SU-DHL-6 (cell line): ENCODE results near the gene ARHGDIB.

Experiments
- H2AFZ ChIP-seq: fragments of 200-600 bp; sonication (generic); 2 replicates; pipeline ENCODE4 v1.6.1; 2014; ENCODE audit warnings: low read depth, mild to moderate bottlenecking, moderate library complexity, mixed read lengths, antibody characterized with exemption, low read length; ENCODE audit not compliant: severe bottlenecking
- H3F3A ChIP-seq: fragments of 200-600 bp; shearing (Covaris generic); 2 replicates; pipeline ENCODE4 v1.6.0; 2016; ENCODE audit warnings: antibody characterized with exemption, mild to moderate bottlenecking; ENCODE audit not compliant: insufficient read depth
- H3K27ac ChIP-seq: fragments of 200-600 bp; sonication (generic); 2 replicates; pipeline ENCODE4 v1.5.1; 2016; ENCODE audit warnings: low read depth, mild to moderate bottlenecking, low read length, moderate library complexity, mixed read lengths
- H3K27me3 ChIP-seq: fragments of 200-600 bp; sonication (generic), shearing (Covaris generic); 2 replicates; pipeline ENCODE4 v1.6.0; 2014; ENCODE audit warnings: mild to moderate bottlenecking, low read length
- H3K36me3 ChIP-seq: fragments of 200-600 bp; sonication (generic); 2 replicates; pipeline ENCODE4 v1.6.1; 2014; ENCODE audit warnings: mild to moderate bottlenecking, low read length, mixed read lengths
- H3K4me2 ChIP-seq: fragments of 300-600, 200-600 bp; shearing (Covaris generic), sonication (generic); 2 replicates; pipeline ENCODE4 v1.6.0; 2014; ENCODE audit warnings: low read length, low read depth, mild to moderate bottlenecking; ENCODE audit not compliant: poor library complexity, severe bottlenecking
- H3K4me3 ChIP-seq: fragments of 200-600 bp; sonication (generic); 2 replicates; pipeline ENCODE4 v1.5.1; 2014; ENCODE audit warnings: antibody characterized with exemption, low read length, mild to moderate bottlenecking, mixed read lengths; ENCODE audit not compliant: insufficient read depth, poor library complexity, severe bottlenecking
- H3K79me2 ChIP-seq: fragments of 200-600 bp; sonication (generic); 2 replicates; pipeline ENCODE4 v1.6.1; 2014; ENCODE audit warnings: mild to moderate bottlenecking, low read length, moderate library complexity; ENCODE audit not compliant: insufficient read depth
- H3K9ac ChIP-seq: fragments of 200-600 bp; sonication (generic); 2 replicates; pipeline ENCODE4 v1.7.0; 2014; ENCODE audit warnings: mild to moderate bottlenecking, low read length
- H3K9me2 ChIP-seq: fragments of 200-600 bp; sonication (generic); replicated peaks from 2 replicates; pipeline ENCODE4 v1.6.1; 2014; ENCODE audit warnings: low read length; ENCODE audit not compliant: insufficient read depth
- H3K9me3 ChIP-seq: fragments of 200-600 bp; sonication (generic); 2 replicates; pipeline ENCODE4 v1.6.1; 2014; ENCODE audit warnings: low read length, mixed read lengths; ENCODE audit not compliant: insufficient read depth
- H4K20me1 ChIP-seq: fragments of 200-600 bp; sonication (generic); 2 replicates; pipeline ENCODE4 v1.6.1; 2014; ENCODE audit warnings: low read depth, mild to moderate bottlenecking, antibody characterized with exemption, low read length, moderate library complexity, mixed read lengths
- EZH2phosphoT487 ChIP-seq: fragments of 200-600 bp; sonication (generic), shearing (Covaris generic); conservative IDR thresholded peaks from 2 replicates; pipeline ENCODE4 v1.6.1; 2018; ENCODE audit warnings: mild to moderate bottlenecking, antibody characterized with exemption, low read length, moderate library complexity, mixed read lengths
- TF ChIP-seq, protein P1 (sequence below): fragments of 200-600 bp; sonication (generic); IDR thresholded peaks from one replicate; pipeline ENCODE4 v1.5.1; 2017; ENCODE audit warnings: antibody characterized with exemption, mild to moderate bottlenecking, low read length, moderate library complexity; ENCODE audit not compliant: insufficient read depth, poor library complexity, severe bottlenecking

Gene ARHGDIB

GRCh38 chr12:14999695-15000365, 38.4 kb upstream of the ARHGDIB start:
- H3K79me2 ChIP-seq: no peaks in the 10 kb centered on the region
- H3K27me3 ChIP-seq: no peaks in the 10 kb centered on the region; the same call in 1 of the 2 replicates
- H3K9me2 ChIP-seq: no peaks in the 10 kb centered on the region
- no peak overlapping the region for H3K4me3 ChIP-seq
- no peaks in the 10 kb centered on the region for H3F3A ChIP-seq
- TF ChIP-seq, protein P1, sequence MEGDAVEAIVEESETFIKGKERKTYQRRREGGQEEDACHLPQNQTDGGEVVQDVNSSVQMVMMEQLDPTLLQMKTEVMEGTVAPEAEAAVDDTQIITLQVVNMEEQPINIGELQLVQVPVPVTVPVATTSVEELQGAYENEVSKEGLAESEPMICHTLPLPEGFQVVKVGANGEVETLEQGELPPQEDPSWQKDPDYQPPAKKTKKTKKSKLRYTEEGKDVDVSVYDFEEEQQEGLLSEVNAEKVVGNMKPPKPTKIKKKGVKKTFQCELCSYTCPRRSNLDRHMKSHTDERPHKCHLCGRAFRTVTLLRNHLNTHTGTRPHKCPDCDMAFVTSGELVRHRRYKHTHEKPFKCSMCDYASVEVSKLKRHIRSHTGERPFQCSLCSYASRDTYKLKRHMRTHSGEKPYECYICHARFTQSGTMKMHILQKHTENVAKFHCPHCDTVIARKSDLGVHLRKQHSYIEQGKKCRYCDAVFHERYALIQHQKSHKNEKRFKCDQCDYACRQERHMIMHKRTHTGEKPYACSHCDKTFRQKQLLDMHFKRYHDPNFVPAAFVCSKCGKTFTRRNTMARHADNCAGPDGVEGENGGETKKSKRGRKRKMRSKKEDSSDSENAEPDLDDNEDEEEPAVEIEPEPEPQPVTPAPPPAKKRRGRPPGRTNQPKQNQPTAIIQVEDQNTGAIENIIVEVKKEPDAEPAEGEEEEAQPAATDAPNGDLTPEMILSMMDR: no peak
- TF ChIP-seq EZH2phosphoT487: no peak
- no peaks in the 10 kb centered on the region for H3K9me3 ChIP-seq
- H3K36me3 ChIP-seq: no peaks in the 10 kb centered on the region
- H3K9ac ChIP-seq: no peak overlapping the region
- no peak overlapping the region for H3K27ac ChIP-seq
- no peaks in the 10 kb centered on the region for H4K20me1 ChIP-seq
- no peak overlapping the region for H3K4me2 ChIP-seq
- H2AFZ ChIP-seq: no peak overlapping the region

- no peak overlapping the region for H2AFZ ChIP-seq
- no peak for TF ChIP-seq EZH2phosphoT487
- TF ChIP-seq, protein P1: no peak
- no peaks in the 10 kb centered on the region for H3K9me2 ChIP-seq
- H3K36me3 ChIP-seq: no peaks in the 10 kb centered on the region
- no peak overlapping the region for H3K9ac ChIP-seq
- no peaks in the 10 kb centered on the region; the same call in 1 of the 2 replicates for H3K27me3 ChIP-seq
- no peak overlapping the region for H3K27ac ChIP-seq
- H3K9me3 ChIP-seq: no peaks in the 10 kb centered on the region
- no peak overlapping the region for H3K4me2 ChIP-seq
- H4K20me1 ChIP-seq: no peaks in the 10 kb centered on the region
- H3K79me2 ChIP-seq: no peaks in the 10 kb centered on the region
- no peak overlapping the region for H3K4me3 ChIP-seq
- no peaks in the 10 kb centered on the region for H3F3A ChIP-seq
These were observed 37.8 kb upstream of the ARHGDIB start for GRCh38 chr12:14999021-14999694.

GRCh38 chr12:14997998-14998397, 36.6 kb upstream of the ARHGDIB start:
- Histone ChIP-seq H3K9ac (no peak overlapping the region), H3K27me3 (no peaks in the 10 kb centered on the region; the same call in 1 of the 2 replicates), H3K27ac (no peak overlapping the region), H3K9me2 (no peaks in the 10 kb centered on the region), H3K79me2 (no peaks in the 10 kb centered on the region), H3K9me3 (no peaks in the 10 kb centered on the region), H2AFZ (no peak overlapping the region), H3K4me2 (no peak overlapping the region), H3K4me3 (no peak overlapping the region), H3F3A (no peaks in the 10 kb centered on the region), H3K36me3 (no peaks in the 10 kb centered on the region), H4K20me1 (no peaks in the 10 kb centered on the region)
- TF ChIP-seq, protein P1: no peak
- no peak for TF ChIP-seq EZH2phosphoT487
